NCI-H1105 (cell line): Measurements from ENCODE around the gene DHRSX.
"Not testable (repeated sequence)": the region's sequence is repeated elsewhere in the genome, so short reads cannot be mapped to it uniquely, and the experiment has no call there.

ENCODE experiments used
- DNase-seq: peaks from one replicate; lab custom pipeline; 2025; lab: John Stamatoyannopoulos, UW

Gene DHRSX

GRCh38 chrX:2425286-2426071, 75.3 kb downstream of the DHRSX start:
- DNase-seq = no peak

- DNase-seq = no peak
Measured at GRCh38 chrX:2424317-2424716, 76.5 kb downstream of the DHRSX start.

DNA sequence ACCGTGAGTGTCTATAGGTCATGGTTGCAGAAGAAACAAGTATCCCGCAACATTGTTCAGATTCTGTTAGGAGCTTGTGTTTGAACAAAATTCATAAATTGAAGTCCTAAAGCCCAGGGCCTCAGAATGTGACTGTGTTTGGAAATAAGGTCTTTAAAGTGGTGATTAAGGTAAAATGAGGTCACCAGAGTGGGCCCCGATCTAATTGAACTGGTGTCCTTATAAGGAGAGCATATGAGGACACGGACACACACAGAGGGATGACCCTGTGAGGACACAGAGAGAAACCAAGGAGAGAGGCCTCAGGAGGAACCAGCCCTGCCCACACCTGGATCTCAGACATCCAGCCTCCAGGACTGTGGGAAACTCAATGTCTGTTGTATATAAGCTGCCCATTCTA, 76.9 kb downstream of the DHRSX start:
- no peak for DNase-seq

- DNase-seq = no peak
Measured at GRCh38 chrX:2423282-2423681, 77.5 kb downstream of the DHRSX start.

- DNase-seq = not testable (repeated sequence)
Measured at GRCh38 chrX:2419418-2419817, 81.4 kb downstream of the DHRSX start.

- no peak for DNase-seq
Measured at GRCh38 chrX:2418000-2418399, 82.8 kb downstream of the DHRSX start.

- DNase-seq = no peak
Measured at GRCh38 chrX:2416851-2417604, 83.7 kb downstream of the DHRSX start.

DNA sequence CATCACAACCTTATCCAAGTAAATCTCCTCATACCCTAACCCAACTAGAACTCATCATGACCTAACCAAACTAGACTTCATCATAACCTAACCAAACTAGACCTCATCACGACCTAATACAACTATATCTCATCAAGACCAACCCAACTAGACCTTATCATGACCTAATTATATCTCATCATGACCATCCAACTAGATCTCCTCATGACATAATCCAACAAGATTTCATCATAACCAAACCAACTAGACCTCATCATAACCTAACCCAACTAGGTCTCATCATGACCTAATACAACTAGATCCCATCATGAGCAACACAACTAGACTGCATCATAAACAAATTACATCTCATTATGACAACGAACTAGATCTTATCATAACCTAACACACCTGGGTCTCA, 86.4 kb downstream of the DHRSX start:
- no peak for DNase-seq

DNA sequence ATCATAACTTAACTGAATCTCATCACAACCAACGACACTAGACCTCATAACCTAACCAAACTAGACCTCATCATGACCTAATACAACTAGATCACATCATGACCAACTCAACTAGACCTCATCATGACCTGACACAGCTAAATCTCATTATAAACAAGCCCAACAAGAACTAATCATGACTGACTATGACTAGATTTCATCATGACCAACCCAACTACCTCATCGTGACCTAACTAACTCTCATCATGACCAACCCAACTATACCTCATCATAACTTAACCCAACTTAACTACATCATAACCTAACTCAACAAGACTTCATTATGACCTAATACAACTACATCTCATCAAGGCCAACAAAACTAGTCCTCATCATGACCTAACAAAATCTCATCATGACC, 86.8 kb downstream of the DHRSX start:
- no peak for DNase-seq

DNA sequence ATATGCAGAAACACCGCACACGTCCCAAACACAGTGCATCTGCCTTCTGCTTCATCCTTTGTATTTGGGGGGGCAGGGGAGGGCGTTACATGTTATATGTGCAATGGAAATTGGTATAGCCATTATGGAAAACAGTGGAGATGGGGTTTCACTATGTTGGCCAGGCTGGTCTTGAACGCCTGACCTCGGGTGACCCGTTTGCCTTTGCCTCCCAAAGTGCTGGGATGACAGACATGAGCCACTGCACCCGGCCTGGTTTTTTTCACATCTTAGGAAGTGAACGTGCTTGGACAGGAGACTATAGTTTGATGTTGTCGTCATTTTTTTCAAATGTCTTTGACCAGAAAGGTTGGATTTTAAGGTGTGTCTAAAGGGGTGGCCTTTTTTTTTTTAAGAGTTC, 88.6 kb downstream of the DHRSX start:
- DNase-seq = no peak

GRCh38 chrX:2410279-2411020, 90.3 kb downstream of the DHRSX start:
- no peak for DNase-seq

DNA sequence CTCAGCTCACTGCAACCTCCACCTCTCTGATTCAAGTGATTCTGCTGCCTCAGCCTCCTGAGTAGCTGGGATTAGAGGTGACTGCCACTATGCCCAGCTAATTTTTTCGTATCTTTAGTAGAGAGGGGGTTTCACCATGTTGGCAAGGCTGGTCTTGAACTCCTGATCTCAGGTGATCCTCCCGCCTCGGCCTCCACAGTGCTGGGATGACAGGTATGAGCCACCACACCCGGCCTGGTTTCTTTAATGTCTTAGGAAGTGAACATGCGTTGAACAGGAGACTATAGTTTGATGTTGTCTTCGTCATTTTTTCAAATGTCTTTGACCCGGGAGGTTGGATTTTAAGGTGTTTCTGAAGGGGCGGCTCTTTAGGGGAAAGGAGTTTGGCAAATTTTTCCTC, 91.0 kb downstream of the DHRSX start:
- no peak for DNase-seq

DNA sequence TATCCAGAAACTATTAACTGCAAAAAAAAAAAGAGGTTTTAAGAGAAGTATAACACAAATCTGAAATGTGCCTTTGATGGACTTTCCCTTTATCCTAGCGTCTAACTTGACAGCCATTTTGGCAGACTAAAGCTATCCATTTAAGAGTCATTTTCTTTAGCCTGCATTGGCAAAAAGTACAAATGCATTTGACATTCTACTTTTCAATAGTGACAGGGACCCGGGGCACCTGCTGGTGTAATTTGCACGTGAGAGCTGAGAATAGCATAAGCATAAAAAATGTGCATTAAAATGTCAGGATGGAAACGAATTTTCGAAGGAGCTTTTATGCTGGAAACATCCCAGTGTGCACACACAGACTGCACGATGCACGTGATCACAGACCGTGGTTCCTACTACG, 91.9 kb downstream of the DHRSX start:
- DNase-seq = no peak

DNA sequence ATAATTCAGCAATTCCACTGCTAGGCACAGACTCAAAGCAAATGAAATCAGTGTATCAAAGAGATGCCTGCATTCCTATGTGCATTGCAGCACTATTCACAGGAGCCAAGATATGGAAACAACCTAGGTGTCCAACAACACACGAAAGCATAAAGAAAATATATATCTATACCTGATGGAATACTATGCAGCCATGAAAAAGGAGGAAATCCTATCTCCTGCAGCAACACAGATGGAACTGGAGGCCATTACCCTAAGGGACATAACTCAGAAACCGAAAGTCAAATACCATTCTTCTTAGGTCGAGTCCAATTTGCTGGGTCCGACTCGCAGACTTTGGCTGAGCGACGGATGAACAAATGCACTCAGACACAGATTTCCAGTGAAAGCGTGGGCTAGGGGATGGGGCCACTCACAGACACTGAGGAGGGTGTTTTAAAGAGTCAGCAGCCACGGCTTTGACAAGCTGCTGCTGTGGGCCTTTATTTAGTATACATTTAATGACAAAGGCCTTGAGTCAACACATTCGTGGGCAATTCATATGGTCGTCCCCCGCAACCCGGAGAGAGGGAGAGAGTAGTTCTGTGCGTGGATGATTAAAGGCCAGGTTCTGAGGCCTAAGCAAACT, 93.8 kb downstream of the DHRSX start:
- no peak for DNase-seq

GRCh38 chrX:2404776-2405175, 96.0 kb downstream of the DHRSX start:
- DNase-seq = no peak

DNA sequence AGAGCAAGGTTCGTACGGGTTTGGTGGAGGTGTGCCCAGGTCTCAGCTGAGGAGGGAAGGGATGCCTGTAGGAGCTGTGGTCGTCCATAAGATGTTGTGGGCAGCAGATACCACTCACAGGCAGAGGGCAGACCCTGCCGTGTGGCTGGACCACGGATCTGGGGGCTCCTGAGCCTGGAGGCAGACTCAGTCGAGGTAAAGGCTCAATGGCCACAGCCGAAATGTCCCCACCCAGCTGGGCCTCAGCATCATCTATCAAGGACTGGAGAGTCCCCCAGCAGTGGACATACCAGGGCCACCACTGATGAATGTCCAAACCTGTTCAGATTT, 98.5 kb downstream of the DHRSX start:
- no peak for DNase-seq

- no peak for DNase-seq
Measured at GRCh38 chrX:2401590-2402360, 99.0 kb downstream of the DHRSX start.

DNA sequence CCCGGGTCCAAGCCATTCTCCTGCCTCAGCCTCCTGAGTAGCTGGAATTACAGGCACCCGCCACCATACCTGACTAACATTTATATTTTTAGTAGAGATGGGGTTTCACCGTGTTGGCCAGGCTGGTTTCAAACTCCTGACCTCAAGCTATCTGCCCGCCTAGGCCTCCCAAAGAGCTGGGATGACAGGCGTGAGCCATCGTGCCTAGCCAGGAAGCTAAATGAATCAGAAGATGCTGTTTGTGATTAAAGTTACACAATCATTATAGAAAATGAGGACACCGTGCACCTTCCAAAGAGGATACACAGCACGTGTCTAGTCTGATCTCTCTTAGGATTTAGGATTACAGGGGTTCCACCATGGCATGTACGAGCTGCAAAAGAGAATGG, 99.6 kb downstream of the DHRSX start:
- DNase-seq = no peak

- DNase-seq = no peak
Measured at GRCh38 chrX:2398064-2398656, 102.6 kb downstream of the DHRSX start.

DNA sequence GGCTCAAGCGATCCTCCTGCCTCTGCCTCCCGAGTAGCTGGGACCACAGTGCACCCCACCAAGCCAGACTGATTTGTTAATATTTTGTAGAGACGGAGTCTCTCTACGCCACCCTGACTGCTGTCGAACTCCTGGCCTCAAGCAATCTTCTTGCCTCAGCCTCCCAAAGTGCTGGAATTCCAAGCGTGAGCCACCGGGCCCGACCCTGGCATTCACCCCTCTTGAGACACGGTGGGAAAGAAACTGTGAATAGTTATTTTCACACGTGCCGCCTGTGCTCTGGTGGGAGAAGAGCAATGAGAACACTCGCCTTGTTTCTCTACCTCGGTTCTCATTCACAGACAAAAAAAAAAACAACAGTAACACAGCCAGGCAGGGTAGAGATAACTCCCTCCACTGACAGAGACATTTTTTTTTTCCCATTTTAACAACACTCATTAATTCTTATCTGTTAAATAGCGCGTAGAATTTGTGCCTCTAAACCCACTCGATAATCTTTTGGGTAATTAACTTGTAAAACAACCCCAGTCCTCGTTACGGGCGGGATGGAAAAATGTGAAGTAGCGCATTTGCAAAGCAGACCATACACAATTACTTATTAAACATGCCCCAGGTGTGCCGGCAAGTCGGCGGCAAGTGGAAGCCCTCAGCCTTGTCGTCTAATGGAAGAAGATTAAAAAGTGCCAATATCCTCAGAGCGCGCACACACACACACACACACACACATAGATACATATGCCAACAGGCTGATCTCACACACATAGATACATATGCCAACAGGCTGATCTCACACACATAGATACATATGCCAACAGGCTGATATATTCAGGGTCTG, 103.3 kb downstream of the DHRSX start:
- DNase-seq = no peak
